HCT116 (cell line): Measurements from ENCODE around the gene COL20A1.

Source experiments
- CTCF ChIP-seq, 3 experiments: fragments of 200-600 bp in 1 of 3; sonication (generic) in 1 of 3; IDR thresholded peaks in 2 of 3; conservative IDR thresholded peaks in 1 of 3; 2 replicates each; pipeline ENCODE4 v1.5.1; 2012 to 2017; ENCODE audit warnings: low read depth in 2 of 3, low read length in 2 of 3, antibody characterized with exemption in 1 of 3, borderline replicate concordance in 1 of 3, control low read depth in 1 of 3, mild to moderate bottlenecking in 1 of 3, mixed read lengths in 1 of 3, mixed run types in 1 of 3, moderate library complexity in 1 of 3; ENCODE audit not compliant: insufficient read depth in 1 of 3
- MAX ChIP-seq: IDR thresholded peaks from 2 replicates; pipeline ENCODE4 v1.6.1; 2012
- POLR2AphosphoS5 ChIP-seq: IDR thresholded peaks from 2 replicates; pipeline ENCODE4 v1.6.1; 2011; ENCODE audit warnings: mild to moderate bottlenecking, low read depth, low read length, moderate library complexity
- SP1 ChIP-seq: IDR thresholded peaks from 2 replicates; pipeline ENCODE4 v1.6.1; 2012; ENCODE audit warnings: low read depth

GRCh38 chr20:63261060-63261794 is 31.8 kb upstream of the COL20A1 start:
- TF ChIP-seq POLR2AphosphoS5 (no peak), CTCF (IDR thresholded peaks at IDR 0.05 in 2 of 3, conservative IDR thresholded peaks at IDR 0.05 in 1 of 3; ENCODE audit: borderline replicate concordance in 1 of 3, insufficient read depth in 1 of 3, low read depth in 2 of 3, low read length in 2 of 3) (no peak), MAX (no peak), SP1 (no peak)
